ENCODE results near the gene GPC3. TPM values are rescaled to one million over a fixed set of nuclear protein-coding genes. Genes with fewer than 3 reads are reported as not detected.
A peak's percentile ranks its signal among the peaks of the same experiment; 100 is the strongest.

The GPC3 gene
- total and polyA plus RNA-seq, 4 donors: 8.3 to 270 (median 52.4) TPM

DNA sequence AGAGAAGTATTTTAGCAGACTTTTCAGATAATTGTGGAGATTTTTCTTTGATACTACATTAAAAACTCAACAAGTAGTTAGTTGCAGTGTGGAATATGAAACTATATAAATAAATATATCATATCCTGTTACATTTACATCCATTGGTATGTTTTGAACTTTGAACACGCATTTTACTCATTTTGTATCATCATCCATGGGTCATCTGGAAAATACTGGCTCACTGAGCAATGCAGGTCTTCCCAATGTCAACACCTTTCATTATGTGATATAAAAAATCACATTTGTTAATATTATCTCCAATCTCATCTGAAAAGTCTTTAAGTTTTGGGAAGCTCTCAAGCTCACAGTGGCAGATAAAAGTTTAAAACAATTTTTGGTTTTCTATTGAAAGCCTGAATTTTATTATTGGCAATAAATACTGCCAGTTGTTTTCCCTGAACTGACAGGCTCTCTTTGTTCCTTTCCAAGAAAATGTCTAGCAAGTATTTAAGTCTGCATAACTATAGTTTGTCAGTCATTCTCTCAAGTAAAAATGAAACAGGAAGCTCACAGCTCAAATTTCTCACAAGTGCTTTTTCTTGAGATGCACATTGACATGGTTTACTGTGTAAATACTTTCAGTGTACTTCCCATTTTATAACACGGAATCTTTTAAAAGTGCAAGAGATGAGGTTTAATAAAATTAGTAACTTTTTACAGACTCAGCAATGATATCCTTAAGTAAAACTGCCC is 386.6 kb downstream of the GPC3 start:
- H3K36me3 ChIP-seq (ENCODE audit: control insufficient read depth in 4 of 4, insufficient read depth in 4 of 4, low read length in 4 of 4): peaks cover 0 to 10% (median 0%) of the 10 kb centered on the region in 4 donors
- TF ChIP-seq, protein P1, sequence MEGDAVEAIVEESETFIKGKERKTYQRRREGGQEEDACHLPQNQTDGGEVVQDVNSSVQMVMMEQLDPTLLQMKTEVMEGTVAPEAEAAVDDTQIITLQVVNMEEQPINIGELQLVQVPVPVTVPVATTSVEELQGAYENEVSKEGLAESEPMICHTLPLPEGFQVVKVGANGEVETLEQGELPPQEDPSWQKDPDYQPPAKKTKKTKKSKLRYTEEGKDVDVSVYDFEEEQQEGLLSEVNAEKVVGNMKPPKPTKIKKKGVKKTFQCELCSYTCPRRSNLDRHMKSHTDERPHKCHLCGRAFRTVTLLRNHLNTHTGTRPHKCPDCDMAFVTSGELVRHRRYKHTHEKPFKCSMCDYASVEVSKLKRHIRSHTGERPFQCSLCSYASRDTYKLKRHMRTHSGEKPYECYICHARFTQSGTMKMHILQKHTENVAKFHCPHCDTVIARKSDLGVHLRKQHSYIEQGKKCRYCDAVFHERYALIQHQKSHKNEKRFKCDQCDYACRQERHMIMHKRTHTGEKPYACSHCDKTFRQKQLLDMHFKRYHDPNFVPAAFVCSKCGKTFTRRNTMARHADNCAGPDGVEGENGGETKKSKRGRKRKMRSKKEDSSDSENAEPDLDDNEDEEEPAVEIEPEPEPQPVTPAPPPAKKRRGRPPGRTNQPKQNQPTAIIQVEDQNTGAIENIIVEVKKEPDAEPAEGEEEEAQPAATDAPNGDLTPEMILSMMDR (IDR thresholded peaks at IDR 0.05; ENCODE audit: control extremely low read depth, extremely low read depth): no peak
- peaks cover 0 to 8% (median 0%) of the 10 kb centered on the region in 5 donors for H3K4me1 ChIP-seq (ENCODE audit: control insufficient read depth in 5 of 5, insufficient read depth in 5 of 5, low read length in 5 of 5)
- H3K27me3 ChIP-seq (ENCODE audit: control insufficient read depth in 3 of 3, insufficient read depth in 3 of 3, low read length in 2 of 3): peaks cover 0 to 22% (median 3%) of the 10 kb centered on the region in 3 donors
- WGBS, 2 donors: 41 to 42% methylated on average over 2 of the region's 2 CpGs
- DNase-seq (peak in 2 of 3 donors; percentile 41 to 45), ATAC-seq (ENCODE audit: insufficient read depth, low FRiP score) (no peak)
- no peak overlapping the region for H3K4me3 ChIP-seq
- no peak overlapping the region for H3K9ac ChIP-seq (ENCODE audit: insufficient read depth in 1 of 2, low read length in 2 of 2)
- no peaks in the 10 kb centered on the region for H3K9me3 ChIP-seq (ENCODE audit: control insufficient read depth in 4 of 4, insufficient read depth in 3 of 4, low read length in 3 of 4)
- H3K27ac ChIP-seq (ENCODE audit: low read depth in 1 of 2, low read length in 1 of 2): no peak overlapping the region

DNA sequence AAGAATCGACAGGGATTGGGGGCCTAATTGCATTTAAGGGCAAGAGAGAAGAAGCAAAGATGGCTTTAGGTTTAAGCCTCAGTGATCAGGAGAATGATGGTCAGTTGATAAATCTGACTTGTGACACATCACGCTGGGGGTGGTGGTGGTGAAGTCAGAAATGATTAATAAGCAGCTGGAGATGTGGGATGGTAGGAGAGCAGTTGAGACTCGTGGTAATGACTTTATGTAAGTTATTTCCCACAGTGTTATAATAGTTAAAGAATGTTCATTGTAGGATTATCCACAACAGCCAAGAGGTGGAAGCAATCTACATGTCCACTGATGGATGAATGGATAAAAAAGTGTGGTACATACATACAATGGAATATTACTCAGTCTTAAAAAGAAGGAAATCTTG is 391.2 kb downstream of the GPC3 start:
- H3K4me1 ChIP-seq (ENCODE audit: control insufficient read depth in 5 of 5, insufficient read depth in 5 of 5, low read length in 5 of 5): no peaks in the 10 kb centered on the region
- ATAC-seq (ENCODE audit: insufficient read depth, low FRiP score): no peak
- H3K4me3 ChIP-seq: no peak overlapping the region
- DNase-seq: no peak
- peaks cover 0 to 10% (median 0%) of the 10 kb centered on the region in 4 donors for H3K36me3 ChIP-seq (ENCODE audit: control insufficient read depth in 4 of 4, insufficient read depth in 4 of 4, low read length in 4 of 4)
- no peak overlapping the region for H3K9ac ChIP-seq (ENCODE audit: insufficient read depth in 1 of 2, low read length in 2 of 2)
- no peaks in the 10 kb centered on the region for H3K9me3 ChIP-seq (ENCODE audit: control insufficient read depth in 4 of 4, insufficient read depth in 3 of 4, low read length in 3 of 4)
- H3K27me3 ChIP-seq (ENCODE audit: control insufficient read depth in 3 of 3, insufficient read depth in 3 of 3, low read length in 2 of 3): peaks cover 0 to 13% (median 10%) of the 10 kb centered on the region in 3 donors
- TF ChIP-seq, protein P1 (IDR thresholded peaks at IDR 0.05; ENCODE audit: control extremely low read depth, extremely low read depth): no peak
- H3K27ac ChIP-seq (ENCODE audit: low read depth in 1 of 2, low read length in 1 of 2): no peak overlapping the region
- 73 to 74% methylated on average over 3 of the region's 3 CpGs for WGBS, 2 donors

DNA sequence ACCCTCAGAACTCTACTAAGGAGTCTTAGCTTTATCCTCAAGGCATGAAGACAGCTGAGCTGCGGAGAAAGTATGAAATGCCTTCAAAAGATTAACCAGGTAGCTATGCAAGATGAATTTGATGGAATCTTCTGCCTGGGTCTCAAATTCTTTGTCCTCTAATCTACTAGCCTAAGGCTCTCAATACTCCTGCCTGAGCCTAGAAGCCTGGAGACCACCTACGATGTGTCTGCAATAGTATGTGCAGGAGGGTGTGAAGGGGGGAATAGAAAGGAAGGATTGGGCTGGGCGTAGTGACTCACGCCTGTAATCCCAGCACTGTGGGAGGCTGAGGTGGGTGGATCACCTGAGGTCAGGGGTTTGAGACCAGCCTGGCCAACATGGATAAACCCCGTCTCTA is 391.9 kb downstream of the GPC3 start:
- Histone ChIP-seq H3K4me1 (ENCODE audit: control insufficient read depth in 5 of 5, insufficient read depth in 5 of 5, low read length in 5 of 5) (no peaks in the 10 kb centered on the region), H3K4me3 (no peak overlapping the region), H3K27ac (ENCODE audit: low read depth in 1 of 2, low read length in 1 of 2) (no peak overlapping the region), H3K36me3 (ENCODE audit: control insufficient read depth in 4 of 4, insufficient read depth in 4 of 4, low read length in 4 of 4) (peaks cover 0 to 10% (median 0%) of the 10 kb centered on the region in 4 donors), H3K27me3 (ENCODE audit: control insufficient read depth in 3 of 3, insufficient read depth in 3 of 3, low read length in 2 of 3) (peaks cover 0 to 16% (median 10%) of the 10 kb centered on the region in 3 donors), H3K9ac (ENCODE audit: insufficient read depth in 1 of 2, low read length in 2 of 2) (no peak overlapping the region), H3K9me3 (ENCODE audit: control insufficient read depth in 4 of 4, insufficient read depth in 3 of 4, low read length in 3 of 4) (no peaks in the 10 kb centered on the region)
- TF ChIP-seq, protein P1 (IDR thresholded peaks at IDR 0.05; ENCODE audit: control extremely low read depth, extremely low read depth): no peak
- ATAC-seq (ENCODE audit: insufficient read depth, low FRiP score) (no peak), DNase-seq (no peak)
- 90 to 100% methylated on average over 5 of the region's 5 CpGs for WGBS, 2 donors
